IMR-90 (cell line): Measurements from ENCODE around the gene LGALS4. TPM values are rescaled to one million over a fixed set of nuclear protein-coding genes. Genes with fewer than 3 reads are reported as not detected.
A peak's percentile ranks its signal among the peaks of the same experiment; 100 is the strongest.

ENCODE experiments used
- ATAC-seq: fragments of 200-7000 bp; cut with Tn5 transposase; 2 replicates; pipeline ENCODE4 v1.9.1; 2020; ENCODE audit warnings: low read depth, mild to moderate bottlenecking, moderate library complexity
- BruUV-seq: library from RNA; stranded (reverse); fragments of 400-500 nt; replicated peaks from 2 replicates; lab custom pipeline; 2021; lab: Mats Ljungman, UMichigan
- CTCF ChIA-PET: fragments of 300-600 bp; formaldehyde crosslinking; extraction: SDS; loops from one replicate; lab custom pipeline; 2021; ENCODE audit warnings: antibody characterized with exemption; lab: Yijun Ruan, JAX
- POLR2A ChIA-PET: fragments of 300-600 bp; sonication (Branson Sonifier 250); formaldehyde crosslinking; loops from one replicate; lab custom pipeline; 2022; ENCODE audit warnings: antibody characterized with exemption; ENCODE audit not compliant: unreplicated experiment; lab: Charles Lee
- DNase-seq: peaks from one replicate; pipeline ENCODE4 v3.0.0; 2013
- H2AFZ ChIP-seq: replicated peaks from 2 replicates; pipeline ENCODE3; 2013; ENCODE audit warnings: low read length, mild to moderate bottlenecking; ENCODE audit not compliant: poor library complexity
- H2AK5ac ChIP-seq: 2 replicates; pipeline ENCODE4 v1.6.1; 2013; ENCODE audit warnings: low read depth, low read length, inconsistent platforms
- H2AK9ac ChIP-seq: replicated peaks from 2 replicates; pipeline ENCODE3; 2013; ENCODE audit warnings: mild to moderate bottlenecking, low read depth, low read length, moderate library complexity; ENCODE audit not compliant: poor library complexity
- H2BK120ac ChIP-seq: 2 replicates; pipeline ENCODE4 v1.6.1; 2013; ENCODE audit warnings: low read depth, low read length, inconsistent platforms
- H2BK15ac ChIP-seq: 3 replicates; pipeline ENCODE4 v1.6.1; 2013; ENCODE audit warnings: low read depth, low read length, inconsistent platforms
- H2BK20ac ChIP-seq: 2 replicates; pipeline ENCODE4 v1.6.1; 2013; ENCODE audit warnings: low read depth, mild to moderate bottlenecking, inconsistent platforms, low read length, moderate library complexity
- H2BK5ac ChIP-seq: 2 replicates; pipeline ENCODE4 v1.6.1; 2013; ENCODE audit warnings: mild to moderate bottlenecking, low read depth, low read length, inconsistent platforms; ENCODE audit not compliant: poor library complexity, severe bottlenecking
- H3K14ac ChIP-seq: replicated peaks from 2 replicates; pipeline ENCODE4 v1.6.1; 2013; ENCODE audit warnings: low read depth, low read length, inconsistent platforms
- H3K18ac ChIP-seq: 2 replicates; pipeline ENCODE4 v1.6.1; 2013; ENCODE audit warnings: low read depth, low read length, control low read depth
- H3K23ac ChIP-seq: 2 replicates; pipeline ENCODE4 v1.6.1; 2013; ENCODE audit warnings: low read depth, low read length, inconsistent platforms
- H3K27ac ChIP-seq: 2 replicates; pipeline ENCODE4 v1.5.1; 2013; ENCODE audit warnings: mild to moderate bottlenecking, control low read depth, low read length; ENCODE audit not compliant: insufficient read depth
- H3K27me3 ChIP-seq: 2 replicates; pipeline ENCODE4 v1.6.1; 2013; ENCODE audit warnings: low read length; ENCODE audit not compliant: control insufficient read depth, insufficient read depth
- H3K36me3 ChIP-seq: 2 replicates; pipeline ENCODE4 v1.6.1; 2013; ENCODE audit warnings: low read length, mixed read lengths; ENCODE audit not compliant: control insufficient read depth, insufficient read depth
- H3K4ac ChIP-seq: 2 replicates; pipeline ENCODE4 v1.6.1; 2013; ENCODE audit warnings: low read depth, low read length, inconsistent platforms
- H3K4me1 ChIP-seq: 2 replicates; pipeline ENCODE4 v1.6.1; 2013; ENCODE audit warnings: low read length, mixed read lengths; ENCODE audit not compliant: control insufficient read depth, insufficient read depth
- H3K4me2 ChIP-seq: 2 replicates; pipeline ENCODE4 v1.6.1; 2013; ENCODE audit warnings: low read depth, mild to moderate bottlenecking, control low read depth, low read length, moderate library complexity
- H3K4me3 ChIP-seq: 2 replicates; pipeline ENCODE4 v1.5.1; 2013; ENCODE audit warnings: low read depth, mild to moderate bottlenecking, control low read depth, low read length, moderate library complexity; ENCODE audit not compliant: insufficient read depth
- H3K56ac ChIP-seq: 2 replicates; pipeline ENCODE4 v1.6.1; 2013; ENCODE audit warnings: low read length, inconsistent platforms; ENCODE audit not compliant: insufficient read depth; ENCODE audit errors: extremely low read depth
- H3K79me1 ChIP-seq, 2 experiments: 2 replicates each; pipeline ENCODE4 v1.6.1; 2013; ENCODE audit warnings: low read length in 2 of 2, inconsistent platforms in 1 of 2, low read depth in 1 of 2
- H3K9ac ChIP-seq: 2 replicates; pipeline ENCODE4 v1.6.1; 2013; ENCODE audit warnings: low read depth, low read length, control low read depth
- H3K9me1 ChIP-seq: 2 replicates; pipeline ENCODE4 v1.6.1; 2013; ENCODE audit warnings: low read length, inconsistent platforms; ENCODE audit not compliant: insufficient read depth
- H3K9me3 ChIP-seq: 2 replicates; pipeline ENCODE4 v1.6.1; 2013; ENCODE audit warnings: low read length; ENCODE audit not compliant: control insufficient read depth, insufficient read depth
- H4K20me1 ChIP-seq: 2 replicates; pipeline ENCODE4 v1.6.1; 2013; ENCODE audit warnings: low read length, inconsistent platforms; ENCODE audit not compliant: insufficient read depth
- H4K5ac ChIP-seq: 2 replicates; pipeline ENCODE4 v1.6.1; 2013; ENCODE audit warnings: mild to moderate bottlenecking, low read depth, low read length, control low read depth
- H4K8ac ChIP-seq, 2 experiments: 2 replicates each; pipeline ENCODE4 v1.6.1; 2013; ENCODE audit warnings: low read depth in 2 of 2, low read length in 2 of 2, control low read depth in 1 of 2, inconsistent platforms in 1 of 2
- H4K91ac ChIP-seq: 2 replicates; pipeline ENCODE4 v1.6.1; 2013; ENCODE audit warnings: low read depth, low read length, inconsistent platforms; ENCODE audit not compliant: insufficient read depth
- BHLHE40 ChIP-seq: fragments of 150-350 bp; IDR thresholded peaks from 2 replicates; pipeline ENCODE4 v1.6.1; 2016; ENCODE audit warnings: mild to moderate bottlenecking, low read depth, low read length
- CEBPB ChIP-seq: IDR thresholded peaks from 2 replicates; pipeline ENCODE4 v1.6.1; 2012; ENCODE audit warnings: low read depth, low read length, improper control_type of control experiment
- CHD1 ChIP-seq: IDR thresholded peaks from 2 replicates; pipeline ENCODE4 v1.6.1; 2012; ENCODE audit warnings: low read depth, low read length, improper control_type of control experiment
- FOS ChIP-seq: fragments of 150-350 bp; IDR thresholded peaks from 2 replicates; pipeline ENCODE4 v1.6.1; 2016; ENCODE audit warnings: low read depth, low read length
- MAFK ChIP-seq: IDR thresholded peaks from 2 replicates; pipeline ENCODE4 v1.6.1; 2012; ENCODE audit warnings: low read depth, low read length, improper control_type of control experiment
- MAZ ChIP-seq: IDR thresholded peaks from 2 replicates; pipeline ENCODE4 v1.6.1; 2012; ENCODE audit warnings: low read depth, mild to moderate bottlenecking, low read length, improper control_type of control experiment, moderate library complexity, borderline replicate concordance
- MXI1 ChIP-seq: IDR thresholded peaks from 2 replicates; pipeline ENCODE4 v1.6.1; 2012; ENCODE audit warnings: low read depth, mild to moderate bottlenecking, low read length, moderate library complexity, borderline replicate concordance
- POLR2A ChIP-seq: IDR thresholded peaks from 2 replicates; pipeline ENCODE4 v1.6.1; 2012; ENCODE audit warnings: mild to moderate bottlenecking, low read depth, low read length
- RAD21 ChIP-seq: IDR thresholded peaks from 2 replicates; pipeline ENCODE4 v1.6.1; 2012; ENCODE audit warnings: low read length, improper control_type of control experiment
- RCOR1 ChIP-seq: IDR thresholded peaks from 2 replicates; pipeline ENCODE4 v1.6.1; 2012; ENCODE audit warnings: mild to moderate bottlenecking, low read length, improper control_type of control experiment; ENCODE audit not compliant: insufficient replicate concordance
- RFX5 ChIP-seq: IDR thresholded peaks from 2 replicates; pipeline ENCODE4 v1.8.0; 2012; ENCODE audit warnings: low read depth, mild to moderate bottlenecking, low read length, moderate library complexity
- SMC3 ChIP-seq: fragments of 150-350 bp; IDR thresholded peaks from 2 replicates; pipeline ENCODE4 v1.6.1; 2016; ENCODE audit warnings: low read depth, mild to moderate bottlenecking, antibody characterized with exemption, low read length, moderate library complexity
- WGBS, 2 experiments: methylation state at CpG; one replicate each; pipeline versions ENCODE4 v1.1.5 to v1.1.7; 2013; ENCODE audit warnings: missing lambda C conversion rate in 2 of 2; ENCODE audit not compliant: insufficient read length in 1 of 2; ENCODE audit errors: extremely low coverage in 2 of 2; 5-methylcytosine and 5-hydroxymethylcytosine counted together
- dilution Hi-C: fragments of 300-500 bp; cut with HindIII; formaldehyde crosslinking; loops from one replicate; pipeline ENCODE4 v1.14.3; 2018; ENCODE audit warnings: low sequenced_read_pairs; ENCODE audit not compliant: unreplicated experiment
- in situ Hi-C: fragments of 300-500 bp; cut with MboI; formaldehyde crosslinking; loops from 3 replicates; pipeline ENCODE4 v1.14.3; 2019; ENCODE audit warnings: low sequenced_read_pairs, inconsistent platforms, mixed read lengths
- intact Hi-C: fragments of 100-400 bp; cut with micrococcal nuclease; formaldehyde crosslinking; loops from 2 replicates; pipeline ENCODE4 v1.10.0; 2022
- polyA plus RNA-seq, 3 experiments: library from polyadenylated mRNA; depleted of rRNA; stranded (reverse); fragments of >200 nt; gene quantifications; 2 replicates each; pipeline ENCODE4 v1.2.3, GENCODE V29; 2012; ENCODE audit warnings: low replicate concordance in 1 of 3
- total RNA-seq: library from RNA; depleted of rRNA; stranded (reverse); fragments of >200 nt; gene quantifications from 2 replicates; pipeline ENCODE4 v1.2.3, GENCODE V29; 2012
- TF ChIP-seq, protein P1 (sequence below): fragments of 150-350 bp; IDR thresholded peaks from 2 replicates; pipeline ENCODE4 v1.6.1; 2016; ENCODE audit warnings: low read depth, mild to moderate bottlenecking, low read length, moderate library complexity, borderline replicate concordance
- TF ChIP-seq, protein P2 (sequence below): conservative IDR thresholded peaks from 2 replicates; pipeline ENCODE4 v1.5.1; 2012; ENCODE audit warnings: mild to moderate bottlenecking, low read depth, low read length, improper control_type of control experiment

LGALS4 gene
- total and polyA plus RNA-seq, 2 of the 4 experiments (the other 2 are of a cell fraction), result 0.29 TPM; not detected in 1

DNA sequence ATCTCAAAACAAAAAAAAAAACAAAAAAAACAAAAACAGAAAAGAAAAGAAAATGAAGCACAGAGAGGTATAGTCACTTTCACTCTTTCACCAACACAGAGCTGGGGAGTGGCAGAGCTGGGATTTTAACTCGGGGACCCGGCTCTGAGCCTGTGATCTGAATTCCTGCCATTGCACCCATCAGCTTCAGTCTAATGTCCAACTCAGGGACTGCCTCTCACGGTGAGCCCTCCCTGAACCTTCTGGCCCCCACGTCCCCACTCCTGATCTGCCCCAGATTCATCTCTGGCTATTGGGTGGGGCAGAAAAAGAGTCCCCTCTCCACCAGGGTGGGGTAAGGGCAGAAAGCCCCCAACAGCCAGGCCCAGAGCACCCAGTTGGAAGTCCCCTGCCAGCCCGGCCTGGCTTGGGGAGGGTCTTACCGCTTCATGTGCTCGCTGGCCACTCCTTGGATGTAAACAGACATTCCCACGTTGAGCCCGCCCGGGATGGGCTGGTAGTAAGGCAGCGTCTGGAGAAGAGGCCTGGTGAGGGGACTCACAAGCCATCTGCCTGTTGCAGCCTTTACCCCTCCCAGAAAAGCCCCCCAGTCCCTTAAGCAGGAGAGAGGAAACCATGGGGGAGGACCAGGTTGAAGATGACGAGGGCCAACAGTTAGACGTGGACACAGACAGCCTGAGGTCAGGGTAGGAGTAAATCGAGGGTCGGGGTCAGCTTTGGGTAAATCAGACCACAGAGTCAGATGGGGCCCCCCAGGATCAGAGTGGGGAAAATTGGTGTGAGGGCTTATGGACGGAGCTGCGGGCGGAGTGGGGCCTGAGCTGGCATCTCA is 520 bp downstream of the LGALS4 start:
- no peak overlapping the region for H2AK5ac ChIP-seq
- no peak overlapping the region for H3K14ac ChIP-seq
- in situ Hi-C loops (no loop called here), dilution Hi-C loops (no loop called here), intact Hi-C loops (no loop called here)
- no peak overlapping the region for H4K5ac ChIP-seq
- ChIA-PET POLR2A (no interaction called here), CTCF (no interaction called here)
- no peak overlapping the region for H3K4ac ChIP-seq
- H3K9me1 ChIP-seq, result 0 out of 2 replicates have a peak, but pooled peaks cover 3% of the 10 kb centered on the region
- H2AK9ac ChIP-seq, result peak overlapping the region; percentile 72
- TF ChIP-seq MAZ (no peak), MAFK (no peak), RCOR1 (no peak), BHLHE40 (no peak), CEBPB (no peak), SMC3 (no peak), CHD1 (no peak), FOS (no peak), POLR2A (no peak), RFX5 (no peak), RAD21 (no peak), MXI1 (no peak)
- TF ChIP-seq, protein P1, sequence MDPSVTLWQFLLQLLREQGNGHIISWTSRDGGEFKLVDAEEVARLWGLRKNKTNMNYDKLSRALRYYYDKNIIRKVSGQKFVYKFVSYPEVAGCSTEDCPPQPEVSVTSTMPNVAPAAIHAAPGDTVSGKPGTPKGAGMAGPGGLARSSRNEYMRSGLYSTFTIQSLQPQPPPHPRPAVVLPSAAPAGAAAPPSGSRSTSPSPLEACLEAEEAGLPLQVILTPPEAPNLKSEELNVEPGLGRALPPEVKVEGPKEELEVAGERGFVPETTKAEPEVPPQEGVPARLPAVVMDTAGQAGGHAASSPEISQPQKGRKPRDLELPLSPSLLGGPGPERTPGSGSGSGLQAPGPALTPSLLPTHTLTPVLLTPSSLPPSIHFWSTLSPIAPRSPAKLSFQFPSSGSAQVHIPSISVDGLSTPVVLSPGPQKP, result no peak
- TF ChIP-seq, protein P2, sequence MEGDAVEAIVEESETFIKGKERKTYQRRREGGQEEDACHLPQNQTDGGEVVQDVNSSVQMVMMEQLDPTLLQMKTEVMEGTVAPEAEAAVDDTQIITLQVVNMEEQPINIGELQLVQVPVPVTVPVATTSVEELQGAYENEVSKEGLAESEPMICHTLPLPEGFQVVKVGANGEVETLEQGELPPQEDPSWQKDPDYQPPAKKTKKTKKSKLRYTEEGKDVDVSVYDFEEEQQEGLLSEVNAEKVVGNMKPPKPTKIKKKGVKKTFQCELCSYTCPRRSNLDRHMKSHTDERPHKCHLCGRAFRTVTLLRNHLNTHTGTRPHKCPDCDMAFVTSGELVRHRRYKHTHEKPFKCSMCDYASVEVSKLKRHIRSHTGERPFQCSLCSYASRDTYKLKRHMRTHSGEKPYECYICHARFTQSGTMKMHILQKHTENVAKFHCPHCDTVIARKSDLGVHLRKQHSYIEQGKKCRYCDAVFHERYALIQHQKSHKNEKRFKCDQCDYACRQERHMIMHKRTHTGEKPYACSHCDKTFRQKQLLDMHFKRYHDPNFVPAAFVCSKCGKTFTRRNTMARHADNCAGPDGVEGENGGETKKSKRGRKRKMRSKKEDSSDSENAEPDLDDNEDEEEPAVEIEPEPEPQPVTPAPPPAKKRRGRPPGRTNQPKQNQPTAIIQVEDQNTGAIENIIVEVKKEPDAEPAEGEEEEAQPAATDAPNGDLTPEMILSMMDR, result no peak
- no peak overlapping the region for H3K27ac ChIP-seq
- H3K9me3 ChIP-seq, result no peaks in the 10 kb centered on the region
- no peak overlapping the region for H2BK120ac ChIP-seq
- H3K4me3 ChIP-seq, result no peak overlapping the region
- H3K56ac ChIP-seq, result no peak overlapping the region
- no peak for DNase-seq
- H4K91ac ChIP-seq, result no peak overlapping the region
- no peak overlapping the region for H2BK20ac ChIP-seq
- no peaks in the 10 kb centered on the region for H3K4me1 ChIP-seq
- H2AFZ ChIP-seq, result peak overlapping the region; percentile 21
- H3K79me1 ChIP-seq, result no peaks in the 10 kb centered on the region
- H3K36me3 ChIP-seq, result peaks cover 22% of the 10 kb centered on the region
- H3K23ac ChIP-seq, result no peak overlapping the region
- no peak overlapping the region for H4K8ac ChIP-seq
- no peaks in the 10 kb centered on the region for H4K20me1 ChIP-seq
- no peak overlapping the region for H2BK15ac ChIP-seq
- no peak for ATAC-seq
- no peak overlapping the region for H3K4me2 ChIP-seq
- no peak overlapping the region for H3K18ac ChIP-seq
- no TSS peak for BruUV-seq
- H3K9ac ChIP-seq, result no peak overlapping the region
- no peaks in the 10 kb centered on the region for H3K27me3 ChIP-seq
- 76% methylated on average over 6 of the region's 18 CpGs; no CpG with 5 or more reads in 1 of the 2 experiments for WGBS, 2 experiments
- no peak overlapping the region for H2BK5ac ChIP-seq
